GM19043 (cell line): ENCODE measurements around the gene ETNK1.
"Not testable (repeated sequence)": the region's sequence is repeated elsewhere in the genome, so short reads cannot be mapped to it uniquely, and the experiment has no call there.

Source experiments
- ATAC-seq: cut with Tn5 transposase; IDR thresholded peaks from one replicate; pipeline ENCODE4 v1.9.1; 2021; ENCODE audit warnings: low read depth; ENCODE audit not compliant: unreplicated experiment

Gene ETNK1

GRCh38 chr12:22684140-22685118, 59.5 kb downstream of the ETNK1 start:
- no peak for ATAC-seq

DNA sequence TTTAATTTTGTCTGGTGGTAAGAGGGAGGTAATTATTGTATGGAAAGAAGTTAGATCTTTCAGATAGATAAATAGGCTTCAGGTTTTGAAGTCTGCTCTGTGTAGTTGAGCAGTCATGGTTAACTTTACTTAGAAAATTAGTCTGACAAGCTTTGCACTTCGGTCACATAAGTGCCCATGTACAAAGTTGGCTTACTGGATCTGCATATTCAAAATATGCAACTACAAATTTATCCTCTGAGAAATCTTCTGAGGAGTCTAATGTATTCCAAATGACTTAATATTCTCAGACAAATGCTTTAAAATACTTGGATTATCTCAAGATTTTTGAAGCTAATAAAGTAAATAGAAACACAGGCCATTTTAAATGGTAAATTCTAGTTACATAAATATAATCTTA, 61.2 kb downstream of the ETNK1 start:
- ATAC-seq = no peak

- peak; percentile 70 for ATAC-seq
Observed at GRCh38 chr12:22687361-22688076, 62.5 kb downstream of the ETNK1 start.

DNA sequence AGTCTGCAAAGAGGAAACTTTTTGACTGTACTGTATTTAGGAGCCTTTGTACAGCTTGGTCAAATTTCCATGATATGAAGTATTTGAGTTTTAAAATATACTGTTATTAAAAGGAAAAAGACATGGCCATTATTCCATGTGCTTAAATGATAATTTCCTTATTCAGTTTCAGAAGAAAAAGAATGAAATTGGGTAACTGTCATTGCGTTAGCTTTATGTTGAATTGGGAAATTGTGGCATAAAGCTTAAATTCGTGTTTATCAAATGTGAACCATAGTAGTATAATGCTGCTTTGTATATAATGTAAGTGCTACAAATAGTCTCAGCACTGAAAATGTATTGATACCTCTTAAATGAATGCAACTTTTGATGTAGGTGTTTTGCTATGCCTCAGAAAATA, 64.9 kb downstream of the ETNK1 start:
- ATAC-seq = no peak

GRCh38 chr12:22691319-22691718, 66.3 kb downstream of the ETNK1 start:
- ATAC-seq = no peak

DNA sequence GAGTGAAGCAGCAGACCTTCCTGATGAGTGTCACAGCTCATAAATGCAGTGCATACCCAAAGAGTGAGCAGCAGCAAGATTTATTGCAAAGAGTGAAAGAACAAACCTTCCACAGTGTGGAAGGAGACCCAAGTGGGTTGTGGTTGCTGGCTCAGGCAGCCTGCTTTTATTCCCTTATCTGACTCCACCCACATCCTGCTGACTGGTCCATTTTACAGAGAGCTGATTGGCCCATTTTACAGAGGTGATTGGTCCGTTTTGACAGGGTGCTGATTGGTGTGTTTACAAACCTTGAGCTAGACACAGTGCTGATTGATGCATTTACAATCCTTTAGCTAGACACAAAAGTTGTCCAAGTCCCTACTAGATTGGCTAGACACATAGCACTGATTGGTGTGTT, 67.5 kb downstream of the ETNK1 start:
- ATAC-seq = not testable (repeated sequence)

- no peak for ATAC-seq
Observed at GRCh38 chr12:22692964-22693555, 68.1 kb downstream of the ETNK1 start.

DNA sequence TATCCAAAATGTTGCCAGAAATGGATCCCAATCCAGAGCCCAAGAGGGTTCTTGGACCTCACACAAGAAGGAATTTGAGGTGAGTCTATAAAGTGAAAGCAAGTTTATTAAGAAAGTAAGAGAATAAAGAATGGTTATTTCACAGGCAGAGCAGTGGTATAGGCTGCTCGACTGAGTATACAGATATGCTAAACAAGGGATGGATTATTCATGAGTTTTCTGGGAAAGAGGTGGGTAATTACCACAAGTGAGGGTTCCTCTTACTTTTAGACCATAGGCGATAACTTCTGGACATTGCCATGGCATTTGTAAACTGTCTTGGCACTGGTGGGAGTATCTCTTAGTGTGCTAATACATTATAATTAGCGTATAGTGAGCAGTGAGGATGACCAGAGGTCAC, 73.6 kb downstream of the ETNK1 start:
- no peak for ATAC-seq

GRCh38 chr12:22699705-22700104, 74.7 kb downstream of the ETNK1 start:
- ATAC-seq = not testable (repeated sequence)

DNA sequence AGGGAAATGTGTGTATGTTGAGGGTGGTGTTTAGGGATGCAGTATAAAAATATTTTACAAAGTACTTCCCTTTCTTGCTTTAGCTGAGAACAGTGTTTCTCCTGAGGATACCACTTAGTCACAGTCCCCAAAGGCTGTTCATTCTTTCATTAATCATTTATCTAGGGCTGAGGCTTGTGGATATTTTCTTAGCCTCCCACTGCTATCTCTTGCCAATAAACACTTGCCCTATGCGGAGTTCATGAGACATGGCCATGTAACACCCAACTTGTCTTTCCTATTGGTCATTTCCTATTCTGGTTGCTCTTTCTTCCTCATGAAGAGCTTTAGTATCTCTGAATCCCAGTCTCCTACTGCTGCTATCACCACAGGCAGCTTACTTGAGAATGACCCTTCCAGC, 75.1 kb downstream of the ETNK1 start:
- ATAC-seq = no peak

DNA sequence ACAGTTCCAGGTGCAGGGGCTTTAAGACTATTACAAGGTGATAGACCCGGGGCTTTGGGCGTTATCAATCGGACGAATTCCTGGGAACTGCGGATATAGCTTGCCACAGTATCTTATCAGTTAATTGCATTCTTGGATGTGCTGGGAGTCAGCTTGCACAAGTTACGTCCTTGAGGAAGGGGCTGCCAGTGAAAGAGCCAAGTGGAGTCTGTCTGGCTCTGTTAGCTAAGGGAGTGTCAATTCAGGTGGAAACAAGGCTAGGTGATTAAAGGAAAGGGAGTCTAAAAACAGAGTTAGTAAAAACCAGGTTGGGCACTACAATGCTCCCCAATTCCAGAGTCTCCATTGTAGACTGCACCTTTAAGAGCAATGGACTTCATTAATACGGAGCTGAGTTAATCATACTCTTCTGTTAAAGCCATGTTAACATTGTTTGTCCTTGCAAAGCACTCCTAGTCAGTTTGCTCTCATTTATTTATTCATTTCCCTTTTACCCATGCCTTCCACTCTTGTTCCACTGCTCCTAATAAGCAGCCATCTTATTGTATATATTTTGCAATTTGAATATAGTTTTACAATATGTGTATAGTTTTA, 76.3 kb downstream of the ETNK1 start:
- ATAC-seq = not testable (repeated sequence)

- ATAC-seq = no peak
Observed at GRCh38 chr12:22702690-22703089, 77.7 kb downstream of the ETNK1 start.

- peak; percentile 69 for ATAC-seq
Observed at GRCh38 chr12:22709292-22709691, 84.3 kb downstream of the ETNK1 start.

- no peak for ATAC-seq
Observed at GRCh38 chr12:22712083-22712482, 87.1 kb downstream of the ETNK1 start.

DNA sequence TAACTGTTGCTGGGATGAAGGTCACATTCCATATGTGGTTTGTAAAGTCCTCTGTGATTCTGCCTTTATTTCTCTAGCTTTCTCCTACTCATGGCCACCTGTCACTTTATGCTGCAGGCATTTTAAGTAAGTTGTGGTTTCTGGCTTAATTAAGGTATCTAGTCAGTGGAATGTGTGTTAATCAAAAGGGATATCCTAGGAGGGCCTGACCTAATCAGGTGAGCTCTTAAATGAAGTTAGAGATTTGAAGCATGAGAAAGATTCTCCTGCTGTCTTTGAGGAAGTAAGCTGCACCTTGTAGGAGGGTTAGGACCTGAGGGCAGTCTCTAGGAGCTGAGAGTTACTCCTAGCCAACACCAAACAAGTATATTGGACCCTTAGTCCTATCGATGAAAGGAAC, 90.3 kb downstream of the ETNK1 start:
- no peak for ATAC-seq

DNA sequence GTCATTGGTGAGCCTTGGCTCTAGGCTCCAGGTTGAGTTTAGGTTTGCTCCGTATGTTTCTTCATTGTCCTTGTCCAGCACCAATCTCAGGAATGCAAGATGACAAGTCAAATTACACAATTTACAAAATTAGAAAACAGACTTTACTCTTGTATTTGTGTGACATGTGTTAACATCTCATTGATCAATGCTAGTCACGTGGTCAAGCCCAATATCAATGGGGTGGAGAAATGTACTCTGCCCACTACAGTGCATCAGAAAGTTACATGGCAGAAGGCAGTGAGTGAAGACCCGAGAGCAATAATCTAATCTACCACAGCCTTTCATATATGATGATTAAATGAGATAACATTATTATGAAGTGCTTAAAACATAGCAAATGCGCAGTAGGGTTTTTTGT, 94.8 kb downstream of the ETNK1 start:
- no peak for ATAC-seq

- no peak for ATAC-seq
Observed at GRCh38 chr12:22722081-22722480, 97.1 kb downstream of the ETNK1 start.

DNA sequence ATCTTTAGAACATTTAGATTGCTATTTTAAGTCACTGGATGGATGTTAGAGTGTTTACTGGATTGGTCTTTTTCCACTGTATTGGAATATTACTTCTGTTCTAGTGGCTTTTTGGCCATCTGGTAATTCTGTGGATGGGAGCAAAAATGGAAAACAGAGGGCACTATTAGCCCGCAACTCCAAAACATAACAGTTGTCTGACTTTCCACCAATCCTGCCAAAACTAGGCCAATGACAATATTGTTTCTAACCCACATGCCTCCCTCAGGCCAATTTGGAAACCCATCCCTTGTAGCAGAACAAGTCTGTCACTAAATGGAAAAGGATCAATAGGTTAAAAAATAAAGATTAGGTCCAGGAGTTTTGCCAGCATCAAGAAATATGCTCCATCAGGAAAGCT, 97.8 kb downstream of the ETNK1 start:
- no peak for ATAC-seq

DNA sequence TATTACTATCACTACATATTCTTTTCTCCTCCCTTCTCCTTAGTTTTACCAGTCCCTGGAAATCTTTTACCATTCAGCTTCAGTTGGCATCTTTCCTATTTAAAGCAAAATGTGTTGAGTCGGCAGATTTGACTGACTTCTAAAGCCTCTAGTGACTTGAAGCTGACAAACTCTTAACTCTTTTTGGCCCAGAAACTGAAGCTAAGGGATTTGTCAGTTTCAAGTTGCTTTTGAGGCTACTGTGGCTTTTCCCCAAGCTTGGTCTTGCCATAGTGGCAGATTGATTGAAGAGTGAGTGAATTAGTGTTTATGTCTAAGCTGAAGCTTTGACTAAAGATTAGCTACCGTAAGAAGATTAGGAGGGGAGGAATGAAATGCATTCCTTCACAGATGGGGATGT, 104.0 kb downstream of the ETNK1 start:
- ATAC-seq = no peak

GRCh38 chr12:22729431-22729956, 104.5 kb downstream of the ETNK1 start:
- no peak for ATAC-seq
